GM13976 (cell line): ENCODE measurements around the gene TBC1D16.

Experiments
- DNase-seq: peaks from one replicate; pipeline ENCODE4 v3.0.0; 2012; ENCODE audit warnings: low spot score
- CTCF ChIP-seq: IDR thresholded peaks from 2 replicates; pipeline ENCODE4 v1.5.1; 2012; ENCODE audit warnings: borderline replicate concordance, mild to moderate bottlenecking; ENCODE audit not compliant: insufficient read depth; ENCODE audit errors: extremely low read depth, missing control alignments, control extremely low read depth
- in situ Hi-C: fragments of 300-500 bp; cut with MboI; formaldehyde crosslinking; loops from one replicate; pipeline ENCODE4 v1.12.0; 2022; ENCODE audit warnings: low sequenced_read_pairs, mixed read lengths, inconsistent platforms; ENCODE audit not compliant: unreplicated experiment

Gene TBC1D16

DNA sequence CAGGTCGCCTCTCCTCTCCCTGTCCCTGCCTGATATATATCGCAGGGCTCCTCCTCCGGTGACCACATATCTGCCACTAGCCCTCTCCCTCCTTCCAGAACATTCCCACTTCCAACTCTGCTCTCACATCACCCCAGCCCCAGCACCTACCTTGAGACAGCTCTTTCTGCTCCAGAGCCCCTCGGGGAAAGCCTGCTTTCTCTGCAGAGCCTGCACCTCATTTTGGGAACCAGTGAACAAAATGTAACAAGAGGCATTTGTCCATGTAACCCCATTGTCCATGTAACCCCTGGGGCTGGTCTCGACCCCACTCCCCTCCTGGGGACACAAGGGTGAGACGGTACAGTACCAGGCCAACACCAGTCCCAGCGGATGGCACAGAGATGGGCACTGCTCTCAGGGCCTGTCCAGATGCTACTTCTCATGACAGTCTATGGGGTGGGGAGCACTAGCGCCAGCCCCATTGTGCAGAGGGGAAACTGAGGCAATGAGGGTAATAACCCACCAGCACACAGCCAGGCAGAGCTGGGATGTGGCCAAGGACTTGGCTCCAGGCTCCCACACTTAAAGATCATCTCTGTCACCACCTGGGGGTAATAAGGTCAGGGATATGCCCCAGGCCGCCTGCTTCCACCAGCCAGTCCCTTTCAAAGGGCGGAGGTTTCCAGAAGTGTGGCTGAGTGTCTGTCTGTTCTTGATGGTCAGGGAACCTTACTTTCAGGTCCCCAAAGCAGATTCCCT lies 42.9 kb downstream of the TBC1D16 start:
- in situ Hi-C loops, result no loop called here
- TF ChIP-seq CTCF, result no peak
- no peak for DNase-seq

- no peak for TF ChIP-seq CTCF
- no peak for DNase-seq
- in situ Hi-C loops, result no loop called here
Observed at GRCh38 chr17:79991924-79992648, 43.6 kb downstream of the TBC1D16 start.

DNA sequence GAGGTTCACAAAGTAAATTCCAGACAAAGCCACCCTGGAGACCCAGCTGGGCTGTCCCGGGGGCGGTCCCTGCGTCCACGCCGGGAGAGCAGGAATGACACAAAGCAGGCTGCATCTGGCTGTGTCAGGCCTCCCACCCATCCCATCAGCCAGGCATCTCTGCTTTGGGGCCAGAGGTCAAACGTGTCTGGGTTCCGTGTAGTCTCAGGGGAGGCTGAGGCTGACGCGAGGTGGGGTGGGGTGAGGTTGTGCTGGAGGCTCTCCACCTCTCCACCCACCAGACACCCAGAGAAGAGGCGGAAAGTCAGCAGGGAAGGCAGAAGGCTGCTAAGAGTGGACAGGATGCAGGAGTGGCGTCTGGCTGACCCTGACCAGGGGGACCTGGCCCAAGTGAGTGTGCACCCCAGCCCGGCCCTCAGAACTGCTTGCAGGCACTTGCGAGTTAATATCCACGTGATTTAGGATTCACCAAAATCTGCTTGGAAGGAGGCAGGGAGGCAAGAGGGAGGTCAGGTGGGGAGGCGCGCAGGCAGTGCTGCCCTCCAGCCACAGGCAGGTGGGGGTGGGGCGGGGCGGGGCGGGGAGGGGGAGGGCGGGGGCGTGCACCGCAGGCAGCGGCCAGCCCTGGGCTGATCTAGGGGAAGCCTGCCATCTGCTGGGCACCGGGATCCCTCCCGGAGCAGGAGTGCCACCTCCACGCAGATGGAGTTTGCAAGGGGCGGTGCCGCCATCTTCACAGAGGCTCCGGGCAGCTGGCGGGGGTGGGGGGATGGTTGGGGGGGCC lies 44.3 kb downstream of the TBC1D16 start:
- peak; percentile 84 for DNase-seq
- in situ Hi-C loops, result no loop called here
- TF ChIP-seq CTCF, result peak; percentile 64

DNA sequence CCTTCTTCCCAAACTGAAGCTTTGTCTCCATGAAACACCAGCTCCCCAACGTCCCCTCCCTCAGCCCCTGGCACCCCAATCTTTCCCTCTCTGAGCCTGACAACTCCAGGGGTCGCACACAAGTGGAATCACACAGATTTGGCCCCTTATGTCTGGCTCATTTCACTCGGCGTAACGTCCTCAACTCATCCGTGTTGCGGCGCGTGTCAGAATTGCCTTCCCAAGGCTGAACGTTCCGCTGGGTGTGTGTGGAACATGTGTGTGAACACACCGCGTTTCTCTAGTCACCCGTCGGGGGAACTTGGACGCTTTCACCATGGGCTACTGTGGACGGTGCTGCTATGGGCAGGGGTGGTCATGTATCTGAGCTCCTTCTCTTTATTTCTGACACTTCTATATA lies 45.0 kb downstream of the TBC1D16 start:
- no peak for TF ChIP-seq CTCF
- in situ Hi-C loops, result no loop called here

DNA sequence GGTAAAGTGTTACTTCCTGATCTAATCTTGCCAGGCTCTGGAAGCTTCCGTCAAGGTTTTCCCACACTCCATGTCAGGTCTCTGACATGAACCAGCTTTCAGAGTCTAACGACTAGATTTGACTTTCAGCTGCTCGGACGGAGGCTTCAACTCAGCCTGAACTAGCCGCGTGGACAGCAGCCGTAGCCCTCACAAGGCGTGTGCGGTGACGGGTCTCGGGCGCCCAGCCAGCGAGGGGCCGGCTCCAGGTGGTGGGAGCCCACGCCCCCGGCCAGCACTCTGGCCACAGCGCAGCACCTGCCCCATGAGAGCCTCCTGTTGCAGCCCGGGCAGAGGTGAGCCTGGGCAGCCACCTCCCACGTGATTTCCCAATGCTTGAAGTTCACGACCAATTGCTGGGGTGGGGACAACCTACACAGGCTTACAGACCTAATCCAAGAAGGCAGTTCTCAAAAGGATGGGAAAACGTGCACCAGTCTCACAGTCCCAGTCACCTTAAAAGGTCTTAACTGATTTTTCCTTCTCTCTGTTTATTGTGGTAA lies 45.5 kb downstream of the TBC1D16 start:
- in situ Hi-C loops, result no loop called here
- no peak for TF ChIP-seq CTCF
- no peak for DNase-seq

More for the DNA sequence above, 45.0 kb downstream of the TBC1D16 start:
- no peak for DNase-seq
